ENCODE measurements around the gene FTCD.

GRCh38 chr21:46100906-46101305 is 54.5 kb downstream of the FTCD start:
- TF ChIP-seq CTCF (IDR thresholded peaks at IDR 0.05; ENCODE audit: borderline replicate concordance, extremely low read depth, low read length, poor library complexity, severe bottlenecking) (no peak), EZH2 (IDR thresholded peaks at IDR 0.05; ENCODE audit: borderline replicate concordance, low read depth, low read length, severe bottlenecking) (no peak)

All from DND-41 (cell line).